ENCODE data around the gene TGDS. TPM values are rescaled to one million over a fixed set of nuclear protein-coding genes. Genes with fewer than 3 reads are reported as not detected.

TGDS gene
- total RNA-seq, 1 donor from 2014 or later = 8.4 TPM

GRCh38 chr13:94599877-94600276 lies 3.9 kb upstream of the TGDS start:
- TF ChIP-seq, protein P1, sequence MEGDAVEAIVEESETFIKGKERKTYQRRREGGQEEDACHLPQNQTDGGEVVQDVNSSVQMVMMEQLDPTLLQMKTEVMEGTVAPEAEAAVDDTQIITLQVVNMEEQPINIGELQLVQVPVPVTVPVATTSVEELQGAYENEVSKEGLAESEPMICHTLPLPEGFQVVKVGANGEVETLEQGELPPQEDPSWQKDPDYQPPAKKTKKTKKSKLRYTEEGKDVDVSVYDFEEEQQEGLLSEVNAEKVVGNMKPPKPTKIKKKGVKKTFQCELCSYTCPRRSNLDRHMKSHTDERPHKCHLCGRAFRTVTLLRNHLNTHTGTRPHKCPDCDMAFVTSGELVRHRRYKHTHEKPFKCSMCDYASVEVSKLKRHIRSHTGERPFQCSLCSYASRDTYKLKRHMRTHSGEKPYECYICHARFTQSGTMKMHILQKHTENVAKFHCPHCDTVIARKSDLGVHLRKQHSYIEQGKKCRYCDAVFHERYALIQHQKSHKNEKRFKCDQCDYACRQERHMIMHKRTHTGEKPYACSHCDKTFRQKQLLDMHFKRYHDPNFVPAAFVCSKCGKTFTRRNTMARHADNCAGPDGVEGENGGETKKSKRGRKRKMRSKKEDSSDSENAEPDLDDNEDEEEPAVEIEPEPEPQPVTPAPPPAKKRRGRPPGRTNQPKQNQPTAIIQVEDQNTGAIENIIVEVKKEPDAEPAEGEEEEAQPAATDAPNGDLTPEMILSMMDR (IDR thresholded peaks at IDR 0.05) = no peak
- DNase-seq (ENCODE audit: low spot score) = no peak
- Mint-ChIP-seq H3K4me1 (ENCODE audit: low read depth) (peaks cover 34% of the 10 kb centered on the region), H3K27me3 (ENCODE audit: low read depth) (no peaks in the 10 kb centered on the region), H3K9me3 (ENCODE audit: low read depth) (peaks cover 5% of the 10 kb centered on the region), H3K36me3 (ENCODE audit: low read depth) (no peaks in the 10 kb centered on the region), H3K27ac (ENCODE audit: unreplicated experiment) (no peak overlapping the region), H3K4me3 (ENCODE audit: unreplicated experiment) (no peak overlapping the region)

- no peaks in the 10 kb centered on the region for H3K27me3 Mint-ChIP-seq (ENCODE audit: low read depth)
- no peaks in the 10 kb centered on the region for H3K36me3 Mint-ChIP-seq (ENCODE audit: low read depth)
- DNase-seq (ENCODE audit: low spot score) = no peak
- peaks cover 5% of the 10 kb centered on the region for H3K9me3 Mint-ChIP-seq (ENCODE audit: low read depth)
- no peak overlapping the region for H3K27ac Mint-ChIP-seq (ENCODE audit: unreplicated experiment)
- no peak overlapping the region for H3K4me3 Mint-ChIP-seq (ENCODE audit: unreplicated experiment)
- peaks cover 40% of the 10 kb centered on the region for H3K4me1 Mint-ChIP-seq (ENCODE audit: low read depth)
- TF ChIP-seq, protein P1 (IDR thresholded peaks at IDR 0.05) = no peak
Observed at GRCh38 chr13:94598281-94598680, 2.3 kb upstream of the TGDS start.

GRCh38 chr13:94596575-94596971 lies 621 bp upstream of the TGDS start:
- peaks cover 5% of the 10 kb centered on the region for H3K9me3 Mint-ChIP-seq (ENCODE audit: low read depth)
- H3K27ac Mint-ChIP-seq (ENCODE audit: unreplicated experiment) = peak overlapping the region; percentile 90
- no peak for DNase-seq (ENCODE audit: low spot score)
- TF ChIP-seq, protein P1 (IDR thresholded peaks at IDR 0.05) = no peak
- no peaks in the 10 kb centered on the region for H3K27me3 Mint-ChIP-seq (ENCODE audit: low read depth)
- H3K36me3 Mint-ChIP-seq (ENCODE audit: low read depth) = peaks cover 4% of the 10 kb centered on the region
- H3K4me3 Mint-ChIP-seq (ENCODE audit: unreplicated experiment) = peak overlapping the region; percentile 90
- H3K4me1 Mint-ChIP-seq (ENCODE audit: low read depth) = peaks cover 37% of the 10 kb centered on the region

GRCh38 chr13:94595001-94595949 lies 677 bp downstream of the TGDS start:
- Mint-ChIP-seq H3K27me3 (ENCODE audit: low read depth) (no peaks in the 10 kb centered on the region), H3K27ac (ENCODE audit: unreplicated experiment) (peak overlapping the region; percentile 90), H3K4me1 (ENCODE audit: low read depth) (peaks cover 34% of the 10 kb centered on the region), H3K4me3 (ENCODE audit: unreplicated experiment) (peak overlapping the region; percentile 90), H3K9me3 (ENCODE audit: low read depth) (no peaks in the 10 kb centered on the region), H3K36me3 (ENCODE audit: low read depth) (peaks cover 4% of the 10 kb centered on the region)
- DNase-seq (ENCODE audit: low spot score) = no peak
- TF ChIP-seq, protein P1 (IDR thresholded peaks at IDR 0.05) = no peak

- Mint-ChIP-seq H3K27me3 (ENCODE audit: low read depth) (no peaks in the 10 kb centered on the region), H3K4me1 (ENCODE audit: low read depth) (peaks cover 25% of the 10 kb centered on the region), H3K36me3 (ENCODE audit: low read depth) (peaks cover 16% of the 10 kb centered on the region), H3K27ac (ENCODE audit: unreplicated experiment) (no peak overlapping the region), H3K4me3 (ENCODE audit: unreplicated experiment) (no peak overlapping the region), H3K9me3 (ENCODE audit: low read depth) (no peaks in the 10 kb centered on the region)
- TF ChIP-seq, protein P1 (IDR thresholded peaks at IDR 0.05) = no peak
- DNase-seq (ENCODE audit: low spot score) = no peak
Observed at GRCh38 chr13:94590744-94591143, 5.2 kb downstream of the TGDS start.
